Urinary bladder (tissue), 4 donors: Measurements from ENCODE around the gene UBALD1. TPM values are rescaled to one million over a fixed set of nuclear protein-coding genes. Genes with fewer than 3 reads are reported as not detected.
"Not testable (repeated sequence)": the region's sequence is repeated elsewhere in the genome, so short reads cannot be mapped to it uniquely, and the experiment has no call there.

Experiments used
- DNase-seq: peaks from one replicate; pipeline ENCODE4 v3.0.0-alpha.2; 2015; ENCODE audit errors: extremely low spot score
- H3K27ac ChIP-seq: one replicate; pipeline ENCODE4 v1.5.1; 2013; ENCODE audit warnings: low read depth, mild to moderate bottlenecking, moderate library complexity
- H3K36me3 ChIP-seq: one replicate; pipeline ENCODE4 v1.6.1; 2013; ENCODE audit warnings: mild to moderate bottlenecking, moderate library complexity; ENCODE audit not compliant: insufficient read depth
- H3K4me1 ChIP-seq: one replicate; pipeline ENCODE4 v1.6.1; 2013; ENCODE audit warnings: mild to moderate bottlenecking, moderate library complexity; ENCODE audit not compliant: insufficient read depth
- H3K4me3 ChIP-seq: one replicate; pipeline ENCODE4 v1.5.1; 2013; ENCODE audit warnings: low read depth, low read length
- WGBS: extraction: QIAGEN DNeasy Blood & Tissue Kit; methylation state at CpG from one replicate; pipeline ENCODE4 v1.1.7; 2013; 5-methylcytosine and 5-hydroxymethylcytosine counted together
- polyA plus RNA-seq: library from polyadenylated mRNA; stranded (reverse); fragments of 200-250 nt; gene quantifications from one replicate; pipeline ENCODE4 v1.2.3, GENCODE V29; 2013
- total RNA-seq: library from RNA; depleted of rRNA; stranded (reverse); fragments of >200 nt; gene quantifications from one replicate; pipeline ENCODE4 v1.2.3, GENCODE V29; 2014
- donor health status: healthy with polysubstance abuse.
- donor health status: healthy.

Gene UBALD1
- total and polyA plus RNA-seq, 2 donors = 2.3 to 37.9 TPM

DNA sequence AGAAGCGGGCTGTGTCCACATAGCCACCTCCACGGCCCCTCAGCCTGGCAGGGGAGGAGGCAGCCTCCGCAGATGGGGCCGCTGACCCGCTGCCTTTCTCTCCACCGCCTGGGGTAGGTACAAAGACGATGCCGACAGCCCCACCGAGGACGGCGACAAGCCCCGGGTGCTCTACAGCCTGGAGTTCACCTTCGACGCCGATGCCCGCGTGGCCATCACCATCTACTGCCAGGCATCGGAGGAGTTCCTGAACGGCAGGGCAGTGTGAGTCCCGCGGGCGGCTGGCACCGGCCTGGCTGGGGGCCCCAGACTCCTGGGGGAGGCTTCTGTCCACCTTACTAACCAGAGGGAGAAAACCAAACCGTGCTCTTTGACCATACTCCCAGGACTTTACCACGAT, 37.9 kb upstream of the UBALD1 start:
- H3K4me1 ChIP-seq = no peaks in the 10 kb centered on the region
- H3K4me3 ChIP-seq = no peak overlapping the region
- 93% methylated on average over 25 of the region's 25 CpGs for whole genome bisulfite sequencing
- H3K27ac ChIP-seq = no peak overlapping the region
- H3K36me3 ChIP-seq = peaks cover 5% of the 10 kb centered on the region
- DNase-seq = no peak

DNA sequence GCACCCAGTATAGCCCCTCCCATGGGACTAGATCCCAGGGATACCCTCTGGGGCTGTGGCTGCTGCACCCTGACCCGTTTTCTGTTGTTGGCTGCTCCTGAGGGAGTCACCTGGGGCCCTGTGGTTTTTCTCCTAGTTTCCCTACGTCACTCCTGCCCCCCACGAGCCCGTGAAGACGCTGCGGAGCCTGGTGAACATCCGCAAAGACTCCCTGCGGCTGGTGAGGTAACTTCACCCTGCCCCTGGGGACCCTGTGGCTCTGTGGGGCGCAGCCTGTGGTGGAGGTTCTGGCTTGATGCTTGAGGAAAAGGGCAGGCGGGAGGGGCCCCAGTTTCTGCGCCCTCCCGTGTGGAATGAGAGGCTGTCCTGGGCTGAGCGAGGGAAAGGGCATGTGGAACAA, 37.1 kb upstream of the UBALD1 start:
- Histone ChIP-seq H3K4me1 (no peaks in the 10 kb centered on the region), H3K4me3 (no peak overlapping the region), H3K36me3 (peaks cover 5% of the 10 kb centered on the region), H3K27ac (no peak overlapping the region)
- WGBS = 93% methylated on average over 13 of the region's 13 CpGs
- DNase-seq = no peak

DNA sequence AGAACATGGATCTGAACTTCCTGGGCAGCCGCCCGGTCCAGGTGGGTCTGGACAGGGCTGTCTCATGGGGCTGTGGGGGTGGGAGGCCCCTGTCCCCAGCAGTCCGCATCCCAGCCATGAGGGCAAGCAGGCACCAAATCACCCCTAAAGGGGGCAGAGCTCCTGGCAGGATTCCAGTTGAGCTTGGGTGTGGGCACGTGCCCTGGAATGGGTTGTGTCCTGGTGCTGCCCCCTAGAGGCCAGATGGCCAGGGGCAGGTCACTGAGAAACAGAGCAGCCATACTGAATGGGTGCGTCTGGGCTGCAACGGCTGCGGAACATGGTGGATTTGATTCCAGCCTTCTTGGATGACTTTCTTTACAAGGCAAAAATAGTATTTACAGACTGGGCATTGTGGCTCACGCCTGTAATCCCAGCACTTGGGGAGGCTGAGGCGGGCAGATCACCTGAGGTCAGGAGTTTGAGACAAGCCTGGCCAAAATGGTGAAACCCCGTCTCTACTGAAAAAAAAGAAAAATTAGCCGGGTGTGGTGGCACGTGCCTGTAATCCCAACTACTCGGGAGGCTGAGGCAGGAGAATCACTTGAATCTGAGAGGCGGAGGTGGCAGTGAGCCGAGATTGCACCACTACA, 35.9 kb upstream of the UBALD1 start:
- not testable (repeated sequence) for H3K4me1 ChIP-seq, H3K4me3 ChIP-seq, DNase-seq, H3K27ac ChIP-seq, H3K36me3 ChIP-seq
- WGBS = 86% methylated on average over 15 of the region's 15 CpGs

DNA sequence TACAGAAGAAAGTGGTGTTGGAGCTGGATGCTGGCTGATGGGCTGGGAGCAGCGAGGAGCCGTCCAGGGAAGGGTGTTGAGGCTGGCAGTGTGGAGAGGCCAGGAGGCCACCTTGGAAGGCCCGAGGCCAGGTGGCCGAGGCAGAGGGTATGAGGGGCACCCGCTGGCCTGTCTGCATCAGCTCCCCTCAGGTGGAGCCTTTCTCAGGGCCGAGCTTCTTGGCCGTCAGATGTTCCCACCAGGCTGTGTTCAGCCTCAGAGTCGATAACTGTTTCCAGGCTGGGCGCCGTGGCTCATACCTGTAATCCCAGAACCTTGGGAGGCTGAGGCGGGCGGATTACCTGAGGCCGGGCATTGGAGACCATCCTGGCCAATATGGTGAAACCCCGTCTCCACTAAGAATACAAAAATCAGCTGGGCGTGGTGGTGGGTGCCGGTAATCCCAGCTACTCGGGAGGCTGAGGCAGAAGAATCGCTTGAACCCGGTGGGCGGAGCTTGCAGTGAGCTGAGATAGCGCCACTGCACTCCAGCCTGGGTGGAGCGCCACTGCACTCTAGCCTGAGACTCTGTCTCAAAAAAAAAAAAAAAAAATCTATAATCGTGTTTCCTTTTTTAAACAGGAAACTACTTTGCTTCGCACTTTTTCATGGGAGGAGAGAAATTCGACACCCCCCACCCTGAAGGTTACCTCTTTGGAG, 35.2 kb upstream of the UBALD1 start:
- Histone ChIP-seq H3K36me3 (peaks cover 5% of the 10 kb centered on the region), H3K27ac (no peak overlapping the region), H3K4me3 (no peak overlapping the region), H3K4me1 (no peaks in the 10 kb centered on the region)
- no peak for DNase-seq
- whole genome bisulfite sequencing = 94% methylated on average over 25 of the region's 25 CpGs

DNA sequence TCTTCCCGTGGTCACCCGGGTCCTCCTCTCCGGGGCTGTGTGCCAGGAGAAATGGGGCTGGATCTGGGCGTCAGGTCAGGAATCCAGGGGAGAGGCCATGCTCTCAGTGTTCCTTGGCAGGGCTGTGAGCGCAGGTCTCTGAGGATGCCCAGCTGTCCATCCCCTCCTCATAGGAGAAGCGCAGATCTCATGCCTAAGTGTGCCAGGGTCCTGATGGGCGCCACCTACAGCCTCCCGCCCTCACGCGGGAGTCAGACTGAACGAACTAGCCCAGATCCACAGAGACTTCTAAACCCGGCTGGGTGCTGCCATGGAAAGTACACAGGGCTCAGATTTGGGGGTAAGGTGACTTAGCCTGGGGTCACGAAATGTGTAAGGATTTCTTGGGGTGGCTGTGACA, 34.2 kb upstream of the UBALD1 start:
- Histone ChIP-seq H3K27ac (no peak overlapping the region), H3K4me3 (no peak overlapping the region), H3K36me3 (peaks cover 5% of the 10 kb centered on the region), H3K4me1 (no peaks in the 10 kb centered on the region)
- WGBS = 95% methylated on average over 13 of the region's 13 CpGs
- DNase-seq = no peak

DNA sequence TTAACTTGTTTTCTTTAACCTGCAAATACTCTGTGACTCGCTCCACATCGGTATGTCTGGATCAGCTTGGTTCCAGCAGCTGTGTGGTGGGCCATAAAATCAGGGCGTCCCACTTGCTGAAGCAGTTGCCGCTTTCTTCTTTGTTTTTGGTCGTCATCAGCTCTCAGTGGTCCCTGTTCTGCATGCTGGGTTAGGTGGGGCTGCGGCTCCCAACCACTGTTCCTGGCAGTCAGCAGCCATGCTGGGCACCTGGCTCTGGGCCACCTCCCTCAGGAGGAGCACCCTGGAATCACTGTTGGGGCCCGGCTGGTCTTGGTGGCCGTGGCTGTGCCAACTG, 32.9 kb upstream of the UBALD1 start:
- H3K36me3 ChIP-seq = peaks cover 3% of the 10 kb centered on the region
- DNase-seq = no peak
- no peak overlapping the region for H3K4me3 ChIP-seq
- H3K27ac ChIP-seq = no peak overlapping the region
- WGBS = 96% methylated on average over 8 of the region's 8 CpGs
- no peaks in the 10 kb centered on the region for H3K4me1 ChIP-seq

DNA sequence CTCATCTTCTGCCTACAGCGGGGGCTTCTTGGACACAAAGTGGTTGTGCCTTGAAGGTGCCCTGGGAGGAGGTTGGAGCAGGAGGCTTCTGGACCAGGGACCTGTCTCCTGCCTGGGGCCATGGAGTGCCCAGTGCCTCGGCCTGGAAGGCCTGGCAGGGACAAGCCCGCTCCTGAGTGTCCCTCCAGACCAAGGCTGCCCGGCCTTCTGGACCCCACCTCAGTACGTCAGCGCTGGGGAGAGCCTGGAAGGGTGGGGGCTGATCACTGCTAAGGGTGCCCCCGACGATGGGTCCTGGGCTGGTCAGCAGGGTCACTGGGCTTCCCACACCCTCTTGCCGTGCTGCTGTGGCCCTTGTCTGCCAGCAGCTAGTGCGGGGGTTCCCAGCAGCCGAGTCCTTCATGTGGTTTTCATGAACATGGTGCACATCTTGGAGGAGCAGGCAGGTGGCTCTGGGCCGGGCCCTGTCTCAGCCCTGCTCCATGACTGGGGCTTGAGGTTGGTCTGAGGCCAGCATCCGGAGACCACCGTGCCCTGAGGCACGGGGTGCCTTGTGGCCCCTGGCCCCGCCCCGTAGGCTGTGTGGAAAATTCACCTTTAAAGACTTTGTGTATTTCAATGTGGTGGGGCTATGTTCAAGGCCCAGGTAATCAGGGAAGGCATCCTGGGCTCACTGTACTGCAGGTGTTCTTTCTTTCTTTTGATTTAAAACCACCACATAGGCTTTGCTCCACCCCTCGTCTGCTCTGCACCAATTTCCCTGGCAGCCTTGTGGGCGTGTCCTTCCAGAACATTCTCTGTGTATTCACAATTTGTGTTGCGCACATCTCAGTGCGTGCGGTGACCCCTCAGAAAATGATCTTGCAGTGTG, 32.3 kb upstream of the UBALD1 start:
- Histone ChIP-seq H3K36me3 (peaks cover 3% of the 10 kb centered on the region), H3K4me1 (no peaks in the 10 kb centered on the region), H3K4me3 (no peak overlapping the region), H3K27ac (no peak overlapping the region)
- DNase-seq = no peak
- WGBS = 95% methylated on average over 22 of the region's 22 CpGs

DNA sequence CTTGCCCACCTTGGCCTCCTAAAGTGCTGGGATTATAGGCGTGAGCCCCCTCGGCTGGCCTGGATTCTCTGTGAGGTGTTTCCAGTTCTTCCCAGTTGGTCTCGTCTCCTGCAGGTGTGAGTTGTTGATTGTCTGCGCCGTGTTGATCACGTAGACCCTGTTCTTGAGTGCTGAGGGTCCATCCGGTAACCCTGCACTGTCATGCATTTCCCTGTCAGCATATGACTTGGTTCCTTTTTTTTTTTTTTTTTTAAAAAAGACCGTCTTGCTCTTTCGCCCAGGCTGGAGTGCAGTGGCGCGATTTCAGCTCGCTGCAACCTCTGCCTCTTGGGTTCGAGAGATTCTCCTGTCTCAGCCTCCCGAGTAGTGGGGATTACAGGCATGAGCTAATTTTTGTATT, 27.2 kb upstream of the UBALD1 start:
- Histone ChIP-seq H3K27ac (no peak overlapping the region), H3K36me3 (no peaks in the 10 kb centered on the region), H3K4me1 (no peaks in the 10 kb centered on the region), H3K4me3 (no peak overlapping the region)
- WGBS = 87% methylated on average over 14 of the region's 14 CpGs
- DNase-seq = no peak

DNA sequence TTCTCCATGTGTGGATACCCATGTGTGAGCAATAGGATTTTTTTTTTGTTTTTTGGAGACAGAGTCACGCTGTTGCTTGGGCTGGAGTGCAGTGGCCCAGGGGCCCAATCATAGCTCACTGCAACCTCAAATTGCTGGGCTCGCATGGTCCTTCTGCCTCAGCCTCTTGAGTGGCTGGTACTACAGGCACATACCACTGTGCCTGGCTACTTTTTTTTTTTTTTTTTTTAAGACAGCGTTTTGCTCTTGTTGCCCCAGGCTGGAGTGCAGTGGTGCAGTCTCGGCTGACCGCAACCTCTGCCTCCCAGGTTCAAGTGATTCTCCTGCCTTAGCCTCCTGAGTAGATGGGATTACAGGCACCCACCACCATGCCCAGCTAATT, 26.6 kb upstream of the UBALD1 start:
- Histone ChIP-seq H3K4me3 (no peak overlapping the region), H3K27ac (no peak overlapping the region), H3K4me1 (no peaks in the 10 kb centered on the region), H3K36me3 (no peaks in the 10 kb centered on the region)
- no peak for DNase-seq
- WGBS = 88% methylated on average over 5 of the region's 5 CpGs

DNA sequence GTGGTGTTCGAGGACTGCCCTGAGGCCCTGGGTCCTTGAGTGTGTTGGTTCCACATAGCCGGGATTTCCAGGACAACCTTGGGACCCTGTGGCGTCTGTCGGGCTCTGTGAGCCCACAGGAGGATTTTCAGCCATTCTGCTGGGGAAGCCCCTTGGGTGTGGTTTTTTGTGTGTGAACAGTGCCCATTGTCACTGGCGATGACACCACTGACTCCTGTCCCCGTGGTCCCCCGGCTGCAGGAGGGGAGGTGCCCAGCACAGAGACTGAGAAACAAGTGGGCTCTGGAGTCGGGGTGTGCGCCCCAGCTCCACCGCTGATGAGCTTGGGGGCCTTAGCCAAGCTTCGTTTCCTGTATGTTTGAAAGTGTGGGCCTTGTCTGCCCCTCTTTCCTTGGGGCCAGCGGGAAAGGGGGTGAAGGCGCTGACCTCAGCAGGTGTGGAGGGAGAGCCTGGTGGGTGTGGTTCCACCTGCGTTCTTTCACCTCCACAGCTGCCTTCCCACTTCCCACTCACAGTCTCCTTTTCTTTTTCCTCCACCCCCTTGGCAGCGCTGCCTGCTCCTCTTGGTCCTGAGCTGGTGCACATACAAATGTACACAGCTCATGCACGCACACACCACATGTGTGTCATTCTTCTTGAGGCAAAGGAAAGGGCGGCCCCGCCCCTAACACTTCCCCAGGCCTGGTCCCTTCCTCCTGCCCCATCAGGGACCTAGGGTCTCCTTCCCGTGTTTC, 26.1 kb upstream of the UBALD1 start:
- H3K4me1 ChIP-seq = no peaks in the 10 kb centered on the region
- 84% methylated on average over 19 of the region's 19 CpGs for WGBS
- H3K27ac ChIP-seq = no peak overlapping the region
- no peak overlapping the region for H3K4me3 ChIP-seq
- no peaks in the 10 kb centered on the region for H3K36me3 ChIP-seq
- DNase-seq = no peak

DNA sequence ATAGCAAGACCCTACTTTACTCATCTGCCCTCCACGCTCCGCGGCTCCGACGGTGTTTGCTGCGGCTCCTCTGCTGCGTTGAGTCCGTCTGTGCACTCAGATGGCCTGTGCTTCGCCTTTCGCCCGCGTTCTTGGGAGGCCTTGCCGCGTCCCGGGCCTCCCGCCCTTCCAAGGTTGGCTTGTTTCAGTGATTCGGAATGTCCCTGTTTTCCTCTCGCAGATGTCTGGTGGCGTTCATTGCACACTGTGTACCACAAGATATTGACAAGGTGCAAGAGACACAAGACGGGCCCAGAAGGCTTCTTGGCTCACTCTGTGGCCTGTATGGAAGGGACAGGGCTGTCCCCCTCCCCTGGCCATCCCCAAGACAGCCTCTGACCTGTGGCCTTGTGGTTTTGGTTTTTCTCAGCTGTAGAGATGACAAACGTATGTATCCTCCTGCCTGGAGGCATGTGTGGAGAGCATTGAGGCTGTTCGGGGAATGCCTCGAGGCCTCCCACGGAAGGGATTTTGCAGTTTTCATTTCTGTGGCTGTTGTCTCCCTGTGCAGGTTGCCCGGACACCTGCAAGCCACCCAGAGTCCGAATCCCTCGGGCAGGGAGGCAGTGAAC, 25.3 kb upstream of the UBALD1 start:
- no peaks in the 10 kb centered on the region for H3K36me3 ChIP-seq
- no peaks in the 10 kb centered on the region for H3K4me1 ChIP-seq

DNA sequence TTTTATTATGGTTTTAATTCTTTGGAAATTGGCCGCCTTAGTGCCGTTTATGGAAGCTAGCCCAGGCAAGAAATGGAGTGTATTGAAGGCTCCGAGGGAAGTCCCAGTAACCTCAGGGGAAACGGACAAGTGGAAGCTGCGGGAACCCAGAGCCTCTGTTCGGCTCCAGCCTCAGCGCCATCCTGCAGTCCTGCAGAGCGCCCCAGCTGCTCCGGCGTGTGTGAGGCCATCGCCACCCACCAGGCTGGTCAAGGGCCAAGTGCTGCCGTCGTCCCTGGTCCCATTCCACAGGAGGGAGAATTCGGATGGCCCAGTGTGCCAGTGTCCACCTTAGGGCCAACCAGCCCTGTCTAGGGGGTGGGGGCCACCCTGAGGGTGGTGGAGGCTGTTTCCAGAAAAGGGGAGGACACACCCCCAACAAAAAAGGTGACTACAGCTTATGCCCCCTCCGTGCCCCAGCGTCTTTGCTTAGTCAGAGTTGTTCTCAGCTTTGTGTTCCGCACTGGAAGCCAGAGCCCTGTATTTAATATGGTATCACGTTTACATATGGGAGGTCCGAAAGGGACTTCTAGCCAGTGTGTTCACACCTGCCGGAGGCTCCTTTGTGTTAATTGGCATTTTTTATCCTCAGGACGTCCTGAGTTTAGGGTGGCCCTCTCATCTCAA, 22.9 kb upstream of the UBALD1 start:
- no peak overlapping the region for H3K4me3 ChIP-seq
- no peak overlapping the region for H3K27ac ChIP-seq
- no peaks in the 10 kb centered on the region for H3K36me3 ChIP-seq
- no peaks in the 10 kb centered on the region for H3K4me1 ChIP-seq
- 77% methylated on average over 21 of the region's 21 CpGs for WGBS
- DNase-seq = no peak

More for the DNA sequence above, 25.3 kb upstream of the UBALD1 start:
- no peak for DNase-seq
- 87% methylated on average over 27 of the region's 27 CpGs for WGBS
- Histone ChIP-seq H3K4me3 (no peak overlapping the region), H3K27ac (no peak overlapping the region)

DNA sequence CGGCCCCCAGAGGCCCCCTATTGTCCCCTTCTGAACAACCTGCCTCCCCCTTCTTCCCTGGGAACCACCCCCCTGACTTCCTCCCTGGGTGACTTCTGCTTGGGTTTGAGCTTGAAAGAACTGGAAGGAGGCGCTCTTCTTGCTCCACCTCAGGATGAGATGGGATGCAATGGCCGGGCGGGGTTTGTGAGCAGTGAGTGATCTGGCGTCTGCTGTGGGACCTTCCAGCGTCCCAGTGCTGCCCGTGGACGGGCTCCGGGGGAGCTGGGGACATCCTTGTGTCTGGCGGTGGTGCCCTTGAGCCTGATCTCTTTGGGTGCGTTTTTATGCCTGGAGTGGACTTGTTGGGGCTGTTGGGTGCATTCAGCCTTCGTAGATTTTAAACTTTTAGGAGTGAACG, 21.5 kb upstream of the UBALD1 start:
- Histone ChIP-seq H3K4me3 (no peak overlapping the region), H3K27ac (no peak overlapping the region), H3K36me3 (no peaks in the 10 kb centered on the region), H3K4me1 (no peaks in the 10 kb centered on the region)
- no peak for DNase-seq
- WGBS = 92% methylated on average over 13 of the region's 13 CpGs
